ENCODE data around the gene ARHGEF16. TPM values are rescaled to one million over a fixed set of nuclear protein-coding genes. Genes with fewer than 3 reads are reported as not detected.

Gene ARHGEF16
- total and polyA plus RNA-seq, 2 experiments from 2014 or later, result 24.8 to 36.2 TPM

DNA sequence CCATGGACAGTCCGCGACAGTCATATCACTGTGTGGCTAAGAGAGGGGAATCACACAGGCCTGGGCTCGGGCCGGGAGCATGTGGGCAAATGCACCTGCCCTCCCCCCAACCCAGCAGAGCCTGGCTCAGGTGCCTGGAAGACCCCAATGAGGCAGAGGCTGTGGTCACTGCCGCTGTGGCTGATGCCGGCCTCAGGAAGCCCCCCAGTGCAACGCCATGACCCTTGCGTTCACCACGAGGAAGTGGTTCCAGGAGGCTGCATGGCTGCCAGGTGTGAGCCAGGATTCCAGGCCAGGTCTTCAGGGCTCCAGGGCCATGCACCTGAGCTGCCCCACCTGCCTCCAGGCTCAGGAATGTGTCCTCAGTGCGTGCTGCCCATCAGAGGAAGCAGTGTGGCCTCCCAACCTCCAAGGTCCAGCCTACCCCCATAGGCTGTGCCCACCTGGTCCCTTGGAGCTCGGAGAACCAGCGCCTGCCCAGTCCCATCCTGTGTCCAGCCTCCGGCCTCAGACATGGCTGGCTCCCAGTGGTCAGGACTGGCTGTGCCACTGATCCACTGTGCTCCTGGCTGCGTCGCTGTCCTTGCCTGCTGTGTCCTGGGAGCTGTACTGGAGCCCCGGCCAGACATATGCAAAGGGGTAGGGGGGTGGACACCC is 8.0 kb downstream of the ARHGEF16 start:
- Histone ChIP-seq H3K36me3 (replicated peaks; ENCODE audit: insufficient read depth, low read depth) (no peaks in the 10 kb centered on the region), H2AFZ (no peak overlapping the region), H3K9me3 (ENCODE audit: low read depth) (no peaks in the 10 kb centered on the region), H3K4me2 (no peak overlapping the region), H3K79me2 (peaks cover 15% of the 10 kb centered on the region), H3K4me3 (no peak overlapping the region), H3K4me1 (ENCODE audit: insufficient read depth) (peaks cover 38% of the 10 kb centered on the region), H3K27ac (no peak overlapping the region), H4K20me1 (ENCODE audit: insufficient read depth, poor library complexity, severe bottlenecking) (no peaks in the 10 kb centered on the region), H3K27me3 (no peaks in the 10 kb centered on the region), H3K9me2 (replicated peaks; ENCODE audit: insufficient read depth) (no peaks in the 10 kb centered on the region)
- no peak for DNase-seq (ENCODE audit: low spot score)
- TF ChIP-seq EZH2 (IDR thresholded peaks at IDR 0.05; ENCODE audit: borderline replicate concordance), result no peak
- TF ChIP-seq, protein P1, sequence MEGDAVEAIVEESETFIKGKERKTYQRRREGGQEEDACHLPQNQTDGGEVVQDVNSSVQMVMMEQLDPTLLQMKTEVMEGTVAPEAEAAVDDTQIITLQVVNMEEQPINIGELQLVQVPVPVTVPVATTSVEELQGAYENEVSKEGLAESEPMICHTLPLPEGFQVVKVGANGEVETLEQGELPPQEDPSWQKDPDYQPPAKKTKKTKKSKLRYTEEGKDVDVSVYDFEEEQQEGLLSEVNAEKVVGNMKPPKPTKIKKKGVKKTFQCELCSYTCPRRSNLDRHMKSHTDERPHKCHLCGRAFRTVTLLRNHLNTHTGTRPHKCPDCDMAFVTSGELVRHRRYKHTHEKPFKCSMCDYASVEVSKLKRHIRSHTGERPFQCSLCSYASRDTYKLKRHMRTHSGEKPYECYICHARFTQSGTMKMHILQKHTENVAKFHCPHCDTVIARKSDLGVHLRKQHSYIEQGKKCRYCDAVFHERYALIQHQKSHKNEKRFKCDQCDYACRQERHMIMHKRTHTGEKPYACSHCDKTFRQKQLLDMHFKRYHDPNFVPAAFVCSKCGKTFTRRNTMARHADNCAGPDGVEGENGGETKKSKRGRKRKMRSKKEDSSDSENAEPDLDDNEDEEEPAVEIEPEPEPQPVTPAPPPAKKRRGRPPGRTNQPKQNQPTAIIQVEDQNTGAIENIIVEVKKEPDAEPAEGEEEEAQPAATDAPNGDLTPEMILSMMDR (IDR thresholded peaks at IDR 0.05; ENCODE audit: poor library complexity), result no peak
- no peak for TF ChIP-seq EZH2phosphoT487 (IDR thresholded peaks at IDR 0.05; ENCODE audit: low read depth, severe bottlenecking, unreplicated experiment)
- 91% methylated on average over 14 of the region's 16 CpGs for WGBS (ENCODE audit: low lambda C conversion rate, missing lambda C conversion rate)

DNA sequence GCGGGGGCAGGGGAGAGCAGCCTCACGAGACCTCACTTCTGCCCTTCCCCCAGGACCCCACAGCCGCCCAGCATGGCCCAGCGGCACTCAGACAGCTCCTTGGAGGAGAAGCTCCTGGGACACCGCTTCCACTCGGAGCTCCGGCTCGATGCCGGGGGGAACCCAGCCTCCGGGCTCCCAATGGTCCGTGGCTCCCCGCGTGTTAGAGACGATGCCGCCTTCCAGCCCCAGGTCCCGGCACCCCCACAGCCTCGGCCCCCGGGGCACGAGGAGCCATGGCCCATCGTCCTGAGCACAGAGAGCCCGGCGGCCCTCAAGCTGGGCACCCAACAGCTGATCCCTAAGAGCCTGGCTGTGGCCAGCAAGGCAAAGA is 8.5 kb downstream of the ARHGEF16 start:
- Histone ChIP-seq H3K79me2 (peaks cover 15% of the 10 kb centered on the region), H3K27me3 (no peaks in the 10 kb centered on the region), H3K4me3 (no peak overlapping the region), H3K9me3 (ENCODE audit: low read depth) (no peaks in the 10 kb centered on the region), H3K9me2 (replicated peaks; ENCODE audit: insufficient read depth) (no peaks in the 10 kb centered on the region), H2AFZ (no peak overlapping the region), H3K36me3 (replicated peaks; ENCODE audit: insufficient read depth, low read depth) (no peaks in the 10 kb centered on the region), H3K4me1 (ENCODE audit: insufficient read depth) (peaks cover 33% of the 10 kb centered on the region), H3K27ac (no peak overlapping the region), H3K4me2 (no peak overlapping the region), H4K20me1 (ENCODE audit: insufficient read depth, poor library complexity, severe bottlenecking) (no peaks in the 10 kb centered on the region)
- 96% methylated on average over 14 of the region's 22 CpGs for WGBS (ENCODE audit: low lambda C conversion rate, missing lambda C conversion rate)
- DNase-seq (ENCODE audit: low spot score), result no peak
- TF ChIP-seq EZH2 (IDR thresholded peaks at IDR 0.05; ENCODE audit: borderline replicate concordance), result no peak
- TF ChIP-seq, protein P1 (IDR thresholded peaks at IDR 0.05; ENCODE audit: poor library complexity), result no peak
- no peak for TF ChIP-seq EZH2phosphoT487 (IDR thresholded peaks at IDR 0.05; ENCODE audit: low read depth, severe bottlenecking, unreplicated experiment)

DNA sequence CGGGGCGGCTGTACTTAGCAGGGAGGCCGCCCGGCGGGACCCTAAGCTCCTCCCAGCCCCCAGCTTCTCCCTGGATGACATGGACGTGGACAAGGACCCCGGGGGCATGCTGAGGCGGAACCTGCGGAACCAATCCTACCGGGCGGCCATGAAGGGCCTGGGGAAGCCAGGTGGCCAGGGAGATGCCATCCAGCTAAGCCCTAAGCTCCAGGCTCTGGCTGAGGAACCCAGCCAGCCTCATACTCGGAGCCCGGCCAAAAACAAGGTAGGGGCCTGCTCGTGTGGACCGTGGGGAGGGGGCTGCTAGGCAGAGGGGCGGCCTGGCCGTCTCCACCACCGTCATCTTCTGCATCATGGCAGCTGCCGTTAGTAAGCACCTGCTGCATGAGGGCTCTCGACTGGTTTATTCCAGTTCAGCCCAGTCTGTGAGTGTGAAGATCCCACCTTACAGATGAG is 9.0 kb downstream of the ARHGEF16 start:
- TF ChIP-seq EZH2 (IDR thresholded peaks at IDR 0.05; ENCODE audit: borderline replicate concordance), result no peak
- TF ChIP-seq EZH2phosphoT487 (IDR thresholded peaks at IDR 0.05; ENCODE audit: low read depth, severe bottlenecking, unreplicated experiment), result no peak
- H3K27me3 ChIP-seq, result no peaks in the 10 kb centered on the region
- H3K27ac ChIP-seq, result no peak overlapping the region

DNA sequence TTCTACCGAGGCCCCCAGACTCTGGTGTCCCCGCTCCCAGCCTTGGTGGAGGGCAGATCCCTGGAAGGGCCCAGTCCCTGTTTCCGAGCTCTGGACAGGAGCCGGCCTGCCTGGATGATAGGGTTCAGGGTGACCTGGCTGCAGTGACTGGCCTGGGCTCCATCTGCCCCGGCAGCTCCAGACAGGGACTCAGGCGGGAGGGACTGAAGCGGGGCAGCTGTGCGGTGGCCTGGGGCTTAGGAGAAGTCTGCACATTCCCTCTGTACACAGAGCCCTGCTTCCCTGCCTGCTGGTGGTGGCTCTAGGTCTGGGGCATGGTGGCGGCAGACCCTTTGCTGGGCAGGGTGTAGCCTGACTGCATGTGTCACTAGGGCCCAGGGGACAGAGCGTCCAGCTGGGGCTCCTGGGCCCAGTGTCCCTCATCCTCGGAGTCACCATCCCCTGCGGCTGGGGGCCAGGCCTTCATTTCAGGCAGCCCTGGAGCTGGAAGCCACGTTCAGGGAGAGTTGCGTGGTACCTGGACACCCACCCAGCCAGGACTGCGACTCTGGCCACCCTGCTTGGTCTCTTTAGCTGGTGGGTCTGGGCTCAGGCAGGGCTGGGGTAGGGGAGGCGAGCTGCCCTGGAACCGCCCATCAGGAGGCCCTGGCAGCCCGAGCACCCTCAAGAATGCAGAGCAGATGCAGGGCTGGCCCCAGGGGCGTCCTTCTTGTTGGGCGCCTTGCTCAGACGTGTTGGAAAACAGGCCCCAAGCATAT is 9.6 kb downstream of the ARHGEF16 start:
- no peak overlapping the region for H3K4me2 ChIP-seq

More for the DNA sequence above, 9.0 kb downstream of the ARHGEF16 start:
- peaks cover 29% of the 10 kb centered on the region for H3K4me1 ChIP-seq (ENCODE audit: insufficient read depth)
- DNase-seq (ENCODE audit: low spot score), result no peak
- no peaks in the 10 kb centered on the region for H3K36me3 ChIP-seq (replicated peaks; ENCODE audit: insufficient read depth, low read depth)
- no peak overlapping the region for H3K4me2 ChIP-seq
- 90% methylated on average over 19 of the region's 20 CpGs for WGBS (ENCODE audit: low lambda C conversion rate, missing lambda C conversion rate)
- H3K4me3 ChIP-seq, result no peak overlapping the region
- no peaks in the 10 kb centered on the region for H3K9me3 ChIP-seq (ENCODE audit: low read depth)
- H3K79me2 ChIP-seq, result peaks cover 15% of the 10 kb centered on the region
- H2AFZ ChIP-seq, result no peak overlapping the region
- no peaks in the 10 kb centered on the region for H3K9me2 ChIP-seq (replicated peaks; ENCODE audit: insufficient read depth)
- H4K20me1 ChIP-seq (ENCODE audit: insufficient read depth, poor library complexity, severe bottlenecking), result no peaks in the 10 kb centered on the region

More for the DNA sequence above, 9.6 kb downstream of the ARHGEF16 start:
- H3K27ac ChIP-seq, result no peak overlapping the region
- 89% methylated on average over 21 of the region's 21 CpGs for WGBS (ENCODE audit: low lambda C conversion rate, missing lambda C conversion rate)
- TF ChIP-seq EZH2phosphoT487 (IDR thresholded peaks at IDR 0.05; ENCODE audit: low read depth, severe bottlenecking, unreplicated experiment), result no peak
- no peak for TF ChIP-seq EZH2 (IDR thresholded peaks at IDR 0.05; ENCODE audit: borderline replicate concordance)
- TF ChIP-seq, protein P1 (IDR thresholded peaks at IDR 0.05; ENCODE audit: poor library complexity), result no peak
- no peaks in the 10 kb centered on the region for H3K36me3 ChIP-seq (replicated peaks; ENCODE audit: insufficient read depth, low read depth)
- DNase-seq (ENCODE audit: low spot score), result no peak
- H3K27me3 ChIP-seq, result no peaks in the 10 kb centered on the region
- peaks cover 22% of the 10 kb centered on the region for H3K4me1 ChIP-seq (ENCODE audit: insufficient read depth)
- H3K79me2 ChIP-seq, result peaks cover 15% of the 10 kb centered on the region
- H3K4me3 ChIP-seq, result no peak overlapping the region
- no peak overlapping the region for H2AFZ ChIP-seq
- H3K9me2 ChIP-seq (replicated peaks; ENCODE audit: insufficient read depth), result no peaks in the 10 kb centered on the region
- no peaks in the 10 kb centered on the region for H4K20me1 ChIP-seq (ENCODE audit: insufficient read depth, poor library complexity, severe bottlenecking)
- H3K9me3 ChIP-seq (ENCODE audit: low read depth), result no peaks in the 10 kb centered on the region
